Measurements from ENCODE around the gene GFM2. TPM values are rescaled to one million over a fixed set of nuclear protein-coding genes. Genes with fewer than 3 reads are reported as not detected.

GFM2 gene
- total and polyA plus RNA-seq, 2 of the 8 experiments (the other 6 are each of a cell fraction or from before 2014, with no cell fraction given): 17.8 to 30.6 TPM

DNA sequence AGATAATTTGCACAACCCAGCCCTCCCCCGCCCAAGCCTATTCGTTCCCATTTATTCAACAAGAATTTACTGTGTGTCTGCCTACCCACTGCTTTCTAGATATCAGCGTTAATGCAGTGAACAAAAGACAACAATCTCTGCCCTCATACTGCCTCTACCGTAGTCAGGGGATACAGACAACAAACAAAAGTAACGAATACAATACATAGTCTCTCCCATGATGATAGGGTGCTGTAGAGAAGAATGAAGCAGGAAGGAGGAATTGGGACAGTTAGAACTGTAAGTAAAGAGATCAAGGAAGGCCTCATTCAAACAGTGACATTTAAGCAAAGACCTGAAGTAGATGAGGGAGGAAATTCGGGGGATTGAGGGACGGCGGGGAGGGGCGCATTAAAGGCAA, 1.7 kb downstream of the GFM2 start:
- Histone ChIP-seq H3K9me3 (ENCODE audit: insufficient read depth in 2 of 2, low read depth in 1 of 2, low read length in 1 of 2) (no peaks in the 10 kb centered on the region), H4K5ac (ENCODE audit: insufficient read length, low read depth, low read length) (no peak overlapping the region), H3K27me3 (replicated peaks in 1 of 4; ENCODE audit: control insufficient read depth in 3 of 4, extremely low read depth in 1 of 4, insufficient read depth in 3 of 4, low read length in 3 of 4) (no peaks in the 10 kb centered on the region), H3K14ac (ENCODE audit: insufficient read length) (no peak overlapping the region), H4K20me1 (replicated peaks in 1 of 2; ENCODE audit: control insufficient read depth in 1 of 2, insufficient read depth in 2 of 2, low read length in 2 of 2) (peaks cover 0 to 3% of the 10 kb centered on the region in 2 experiments), H2BK5ac (ENCODE audit: low read depth, low read length) (no peak overlapping the region), H2BK120ac (replicated peaks; ENCODE audit: low read depth, low read length) (no peak overlapping the region), H3K9ac (replicated peaks in 1 of 4; ENCODE audit: extremely low read depth in 1 of 4, low read depth in 3 of 4, low read length in 3 of 4) (no peak overlapping the region; a peak in 1 of 7 replicates), H3K56ac (replicated peaks; ENCODE audit: insufficient read length, low read depth, low read length) (no peak overlapping the region), H3K79me2 (ENCODE audit: control insufficient read depth in 1 of 2, insufficient read depth in 2 of 2, low read length in 2 of 2) (peaks cover 12 to 45% of the 10 kb centered on the region in 2 experiments), H4K91ac (replicated peaks; ENCODE audit: insufficient read length, low read length) (no peak overlapping the region), H2AFZ (ENCODE audit: low read length) (no peak overlapping the region), H3K27ac (ENCODE audit: low read depth, low read length) (no peak overlapping the region), H3K4ac (replicated peaks; ENCODE audit: insufficient read length, low read depth, low read length) (no peak overlapping the region), H2AK5ac (ENCODE audit: low read depth, low read length) (no peak overlapping the region), H4K8ac (ENCODE audit: extremely low read depth, insufficient read depth, low read length) (no peak overlapping the region), H2BK15ac (ENCODE audit: low read length) (no peak overlapping the region), H2BK12ac (ENCODE audit: low read depth, low read length) (no peak overlapping the region), H3K23me2 (ENCODE audit: low read depth, low read length) (no peaks in the 10 kb centered on the region; the same call in 1 of the 2 replicates), H3K79me1 (ENCODE audit: low read depth, low read length) (peaks cover 3% of the 10 kb centered on the region; the same call in 1 of the 2 replicates), H3K4me2 (ENCODE audit: insufficient read depth in 1 of 2, low read depth in 2 of 2, low read length in 2 of 2) (peak overlapping the region in 1 of 2 experiments; percentile 84; a peak in 2 of 4 replicates), H2BK20ac (ENCODE audit: low read length) (no peak overlapping the region), H3K18ac (ENCODE audit: extremely low read depth, low read length) (no peak overlapping the region), H3K36me3 (ENCODE audit: control insufficient read depth in 2 of 4, insufficient read depth in 4 of 4, low read length in 3 of 4) (peaks cover 0 to 26% (median 13%) of the 10 kb centered on the region in 4 experiments; a peak in 7 of 8 replicates), H3K4me3 (ENCODE audit: extremely low read depth in 1 of 4, insufficient read depth in 2 of 4, low read depth in 3 of 4, low read length in 4 of 4) (no peak overlapping the region), H3K4me1 (replicated peaks in 1 of 4; ENCODE audit: control insufficient read depth in 3 of 4, insufficient read depth in 4 of 4, low read length in 3 of 4) (peaks cover 0 to 4% (median 2%) of the 10 kb centered on the region in 4 experiments; a peak in 2 of 7 replicates), H3K23ac (ENCODE audit: insufficient read length) (no peak overlapping the region)
- TF ChIP-seq RAD21 (IDR thresholded peaks at IDR 0.05 in 1 of 2, conservative IDR thresholded peaks at IDR 0.05 in 1 of 2; ENCODE audit: low read depth in 2 of 2, low read length in 2 of 2) (no peak), E2F6 (IDR thresholded peaks at IDR 0.05) (no peak), CBX8 (IDR thresholded peaks at IDR 0.05; ENCODE audit: borderline replicate concordance, low read depth, low read length) (no peak)
- ChIA-PET POLR2A (ENCODE audit: partially characterized antibody) (interaction anchor here (0.5 kb wide), 1 partner anchor 1757 kb away, joined by 3 read pairs; no protein-coding TSS in a partner anchor), CTCF (ENCODE audit: partially characterized antibody) (interaction anchor here (1.1 to 2.7 kb wide), 7 partner anchors 102 to 285 kb away, joined by 3 to 10 read pairs (median 4); no protein-coding TSS in a partner anchor)
- FAIRE-seq (no peak), DNase-seq (ENCODE audit: low read depth in 1 of 2, low spot score in 2 of 2) (no peak)
- WGBS, 2 experiments (ENCODE audit: extremely low coverage in 1 of 2, insufficient coverage in 1 of 2, insufficient read length in 1 of 2, insufficient replicate concordance in 2 of 2, low coverage in 1 of 2, low lambda C conversion rate in 2 of 2, missing lambda C conversion rate in 1 of 2): 93% methylated on average over 9 of the region's 9 CpGs; no CpG with 5 or more reads in 1 of the 2 experiments
